Islet of Langerhans (tissue), 1 donor: ENCODE results near the gene MBP.

Experiments
- FAIRE-seq: peaks from one replicate; lab custom pipeline; 2011; peaks lifted over from hg19 to GRCh38; lab: Jason Lieb, UNC

MBP gene

GRCh38 chr18:77082316-77082955, 50.1 kb downstream of the MBP start:
- FAIRE-seq: no peak

- FAIRE-seq: no peak
These were observed 51.2 kb downstream of the MBP start for GRCh38 chr18:77081390-77081778.

- no peak for FAIRE-seq
These were observed 52.5 kb downstream of the MBP start for GRCh38 chr18:77079954-77080682.

- FAIRE-seq: no peak
These were observed 53.5 kb downstream of the MBP start for GRCh38 chr18:77079088-77079487.

GRCh38 chr18:77078690-77079070, 53.9 kb downstream of the MBP start:
- FAIRE-seq: no peak

GRCh38 chr18:77077941-77078689, 54.5 kb downstream of the MBP start:
- FAIRE-seq: no peak

GRCh38 chr18:77077401-77077800, 55.2 kb downstream of the MBP start:
- FAIRE-seq: no peak

- FAIRE-seq: no peak
These were observed 56.5 kb downstream of the MBP start for GRCh38 chr18:77076111-77076510.

GRCh38 chr18:77074431-77074830, 58.2 kb downstream of the MBP start:
- no peak for FAIRE-seq

- no peak for FAIRE-seq
These were observed 59.1 kb downstream of the MBP start for GRCh38 chr18:77073336-77074093.

GRCh38 chr18:77072566-77072965, 60.0 kb downstream of the MBP start:
- FAIRE-seq: no peak

- no peak for FAIRE-seq
These were observed 60.8 kb downstream of the MBP start for GRCh38 chr18:77071711-77072292.

GRCh38 chr18:77071061-77071460, 61.5 kb downstream of the MBP start:
- no peak for FAIRE-seq

GRCh38 chr18:77070627-77071026, 62.0 kb downstream of the MBP start:
- no peak for FAIRE-seq

- no peak for FAIRE-seq
These were observed 62.7 kb downstream of the MBP start for GRCh38 chr18:77069931-77070330.

GRCh38 chr18:77069482-77069881, 63.1 kb downstream of the MBP start:
- FAIRE-seq: no peak

GRCh38 chr18:77068321-77069312, 64.0 kb downstream of the MBP start:
- peak; percentile 45 for FAIRE-seq

GRCh38 chr18:77067291-77068061, 65.1 kb downstream of the MBP start:
- FAIRE-seq: no peak

- FAIRE-seq: no peak
These were observed 65.9 kb downstream of the MBP start for GRCh38 chr18:77066689-77067088.

- no peak for FAIRE-seq
These were observed 66.5 kb downstream of the MBP start for GRCh38 chr18:77066101-77066500.
